ENCODE results near the gene CPVL.
"Not testable (repeated sequence)": the region's sequence is repeated elsewhere in the genome, so short reads cannot be mapped to it uniquely, and the experiment has no call there.

The CPVL gene

GRCh38 chr7:29105191-29105590, 41.1 kb downstream of the CPVL start:
- no peak for DNase-seq (ENCODE audit: low spot score)
- TF ChIP-seq CTCF (conservative IDR thresholded peaks at IDR 0.05; ENCODE audit: low read depth), result no peak
- CTCF ChIA-PET, result interaction anchor here (1.4 to 2.8 kb wide), 2 partner anchors 148 to 182 kb away, joined by 3 to 37 read pairs; partner anchors contain the start of gene TRIL
- H3K27ac ChIP-seq, result no peak overlapping the region
- POLR2A ChIA-PET (ENCODE audit: low non-redundant PET), result no interaction called here

GRCh38 chr7:29102558-29103151, 43.7 kb downstream of the CPVL start:
- ChIA-PET CTCF (interaction anchor here (0.8 to 1.1 kb wide), 2 partner anchors 176 to 189 kb away, joined by 3 read pairs; no protein-coding TSS in a partner anchor), POLR2A (ENCODE audit: low non-redundant PET) (no interaction called here)
- DNase-seq (ENCODE audit: low spot score), result no peak
- peak; percentile 65 for TF ChIP-seq CTCF (conservative IDR thresholded peaks at IDR 0.05; ENCODE audit: low read depth)
- no peak overlapping the region for H3K27ac ChIP-seq

GRCh38 chr7:29100924-29101323, 45.4 kb downstream of the CPVL start:
- DNase-seq (ENCODE audit: low spot score), result no peak
- ChIA-PET POLR2A (ENCODE audit: low non-redundant PET) (no interaction called here), CTCF (interaction anchor here (0.6 to 3.6 kb wide), 5 partner anchors 8 to 219 kb away, joined by 3 to 12 read pairs (median 5); no protein-coding TSS in a partner anchor)
- TF ChIP-seq CTCF (conservative IDR thresholded peaks at IDR 0.05; ENCODE audit: low read depth), result no peak
- H3K27ac ChIP-seq, result no peak overlapping the region

GRCh38 chr7:29099896-29100847, 46.2 kb downstream of the CPVL start:
- H3K27ac ChIP-seq, result no peak overlapping the region
- TF ChIP-seq CTCF (conservative IDR thresholded peaks at IDR 0.05; ENCODE audit: low read depth), result no peak
- ChIA-PET POLR2A (ENCODE audit: low non-redundant PET) (no interaction called here), CTCF (interaction anchor here (0.9 to 4.1 kb wide), 5 partner anchors 8 to 178 kb away, joined by 3 to 19 read pairs (median 6); no protein-coding TSS in a partner anchor)
- no peak for DNase-seq (ENCODE audit: low spot score)

GRCh38 chr7:29096446-29096730, 49.9 kb downstream of the CPVL start:
- CTCF ChIA-PET, result interaction anchor here (0.7 to 1.3 kb wide), 3 partner anchors 10 to 154 kb away, joined by 3 to 7 read pairs (median 3); no protein-coding TSS in a partner anchor
- no peak overlapping the region for H3K27ac ChIP-seq
- POLR2A ChIA-PET (ENCODE audit: low non-redundant PET), result no interaction called here
- no peak for TF ChIP-seq CTCF (conservative IDR thresholded peaks at IDR 0.05; ENCODE audit: low read depth)
- DNase-seq (ENCODE audit: low spot score), result no peak

- no peak for TF ChIP-seq CTCF (conservative IDR thresholded peaks at IDR 0.05; ENCODE audit: low read depth)
- ChIA-PET POLR2A (ENCODE audit: low non-redundant PET) (no interaction called here), CTCF (interaction anchor here (0.7 to 1.3 kb wide), 2 partner anchors 139 to 153 kb away, joined by 3 to 7 read pairs; no protein-coding TSS in a partner anchor)
- H3K27ac ChIP-seq, result no peak overlapping the region
- no peak for DNase-seq (ENCODE audit: low spot score)
Observed at GRCh38 chr7:29095631-29096445, 50.5 kb downstream of the CPVL start.

- POLR2A ChIA-PET (ENCODE audit: low non-redundant PET); H3K27ac ChIP-seq; DNase-seq (ENCODE audit: low spot score): not testable (repeated sequence)
- CTCF ChIA-PET, result interaction anchor here (0.6 to 0.7 kb wide), 3 partner anchors 125 to 319 kb away, joined by 3 to 4 read pairs (median 3); no protein-coding TSS in a partner anchor
Observed at GRCh38 chr7:29093091-29093490, 53.2 kb downstream of the CPVL start.
